K562 (cell line): ENCODE measurements around the gene ITGAL. TPM values are rescaled to one million over a fixed set of nuclear protein-coding genes. Genes with fewer than 3 reads are reported as not detected.

Source experiments
- BCL6 ChIP-seq: fragments of 250-450 bp; sonication (Bioruptor Pico); IDR thresholded peaks from 2 replicates; pipeline ENCODE4 v1.4.0; 2020
- CREBBP ChIP-seq: IDR thresholded peaks from one replicate; pipeline ENCODE4 v1.6.1; 2012; ENCODE audit warnings: low read depth, mild to moderate bottlenecking, control low read depth, inconsistent platforms, low read length
- CREM ChIP-seq: IDR thresholded peaks from 2 replicates; pipeline ENCODE4 v1.6.1; 2014; ENCODE audit warnings: antibody characterized with exemption, low read depth
- DACH1 ChIP-seq: fragments of 450-650 bp; IDR thresholded peaks from 2 replicates; pipeline ENCODE4 v1.6.1; 2018; ENCODE audit not compliant: partially characterized antibody
- ETV5 ChIP-seq: sonication (generic); formaldehyde crosslinking; IDR thresholded peaks from 2 replicates; pipeline ENCODE4 v1.4.0; 2020; ENCODE audit warnings: low read depth, mild to moderate bottlenecking, missing genetic modification reagents
- HDAC3 ChIP-seq: fragments of 450-650 bp; IDR thresholded peaks from 2 replicates; pipeline ENCODE4 v1.6.1; 2018; ENCODE audit warnings: borderline replicate concordance, mild to moderate bottlenecking, moderate library complexity; ENCODE audit not compliant: partially characterized antibody
- MAFK ChIP-seq: IDR thresholded peaks from 2 replicates; pipeline ENCODE4 v1.6.1; 2011; ENCODE audit warnings: low read length, improper control_type of control experiment
- MAZ ChIP-seq, 2 experiments: fragments of 450-650 bp in 1 of 2; sonication (generic) in 1 of 2; formaldehyde crosslinking; IDR thresholded peaks in 1 of 2; conservative IDR thresholded peaks in 1 of 2; 2 replicates each; pipeline versions ENCODE4 v1.4.0 to v1.5.0; 2020; ENCODE audit warnings: mild to moderate bottlenecking in 1 of 2, missing genetic modification reagents in 1 of 2
- PRPF4 ChIP-seq: fragments of 200-400 bp; formaldehyde crosslinking; IDR thresholded peaks from one replicate; pipeline ENCODE4 v1.6.1; 2017; ENCODE audit warnings: low read length, low read depth, mild to moderate bottlenecking; ENCODE audit not compliant: insufficient read depth, poor library complexity, severe bottlenecking
- SMARCA4 ChIP-seq: fragments of 450-650 bp; IDR thresholded peaks from 2 replicates; pipeline ENCODE4 v1.6.1; 2016
- TEAD1 ChIP-seq, 2 experiments: fragments of 450-650 bp in 1 of 2; sonication (generic) in 1 of 2; formaldehyde crosslinking; IDR thresholded peaks; 2 replicates each; pipeline versions ENCODE4 v1.4.0 to v1.8.0; 2020 to 2022; ENCODE audit warnings: mild to moderate bottlenecking in 2 of 2, missing genetic modification reagents in 1 of 2
- YY1 ChIP-seq, 3 experiments: IDR thresholded peaks; 2 replicates each; pipeline ENCODE4 v1.6.1; 2011; ENCODE audit warnings: low read length in 2 of 3, mild to moderate bottlenecking in 2 of 3, moderate library complexity in 2 of 3, borderline replicate concordance in 1 of 3, control low read depth in 1 of 3, low read depth in 1 of 3; ENCODE audit not compliant: insufficient read depth in 3 of 3, insufficient replicate concordance in 2 of 3, control insufficient read depth in 1 of 3, insufficient read length in 1 of 3; ENCODE audit errors: extremely low read depth in 1 of 3
- ZFX ChIP-seq: sonication (generic); formaldehyde crosslinking; IDR thresholded peaks from 2 replicates; pipeline ENCODE4 v1.8.0; 2022; ENCODE audit warnings: mild to moderate bottlenecking, missing genetic modification reagents, moderate library complexity
- ZNF324 ChIP-seq: fragments of 250-450 bp; sonication (Bioruptor Pico); IDR thresholded peaks from 2 replicates; pipeline ENCODE4 v1.4.0; 2020; ENCODE audit warnings: mild to moderate bottlenecking
- ZNF766 ChIP-seq: fragments of 200-800 bp; sonication (Bioruptor generic); conservative IDR thresholded peaks from 2 replicates; pipeline ENCODE4 v1.6.1; 2016; ENCODE audit warnings: missing genetic modification characterization, missing compliant biosample characterization
- polyA plus RNA-seq, 8 experiments: library from polyadenylated mRNA; depleted of rRNA in 4 of 8; stranded (reverse) in 5 of 8; unstranded in 3 of 8; fragments of >200 nt; fragmentation: Nextera tagmentation in 2 of 8; fragmentation: Illumina TruSeq in 1 of 8; extraction: Ambion mirVana in 2 of 8; extraction: Trizol in 1 of 8; gene quantifications; 2 replicates each; pipeline versions ENCODE4 v1.2.1 to v1.2.3, GENCODE V29; 2011 to 2014; ENCODE audit warnings: inconsistent platforms in 1 of 8, missing spikeins in 1 of 8
- total RNA-seq, 7 experiments: library from RNA; depleted of rRNA in 6 of 7; stranded (reverse); fragments of >200 nt in 6 of 7; fragmentation: Illumina TruSeq in 2 of 7; extraction: Trizol in 2 of 7; gene quantifications; 2 replicates each; pipeline versions ENCODE4 v1.2.1 to v1.2.3, GENCODE V29; 2011 to 2021; ENCODE audit warnings: low replicate concordance in 1 of 7
- TF ChIP-seq, protein P1 (sequence below): fragments of 250-450 bp; sonication (Bioruptor Pico); IDR thresholded peaks from 2 replicates; pipeline ENCODE4 v1.4.0; 2020
- TF ChIP-seq, protein P2 (sequence below): sonication (generic); formaldehyde crosslinking; IDR thresholded peaks from 2 replicates; pipeline ENCODE4 v1.8.0; 2022; ENCODE audit warnings: mild to moderate bottlenecking, missing genetic modification reagents

The ITGAL gene
- total and polyA plus RNA-seq, 9 of the 15 experiments (the other 6 are each of a cell fraction or from before 2014, with no cell fraction given) = 0.01 to 0.53 TPM; not detected in 7

DNA sequence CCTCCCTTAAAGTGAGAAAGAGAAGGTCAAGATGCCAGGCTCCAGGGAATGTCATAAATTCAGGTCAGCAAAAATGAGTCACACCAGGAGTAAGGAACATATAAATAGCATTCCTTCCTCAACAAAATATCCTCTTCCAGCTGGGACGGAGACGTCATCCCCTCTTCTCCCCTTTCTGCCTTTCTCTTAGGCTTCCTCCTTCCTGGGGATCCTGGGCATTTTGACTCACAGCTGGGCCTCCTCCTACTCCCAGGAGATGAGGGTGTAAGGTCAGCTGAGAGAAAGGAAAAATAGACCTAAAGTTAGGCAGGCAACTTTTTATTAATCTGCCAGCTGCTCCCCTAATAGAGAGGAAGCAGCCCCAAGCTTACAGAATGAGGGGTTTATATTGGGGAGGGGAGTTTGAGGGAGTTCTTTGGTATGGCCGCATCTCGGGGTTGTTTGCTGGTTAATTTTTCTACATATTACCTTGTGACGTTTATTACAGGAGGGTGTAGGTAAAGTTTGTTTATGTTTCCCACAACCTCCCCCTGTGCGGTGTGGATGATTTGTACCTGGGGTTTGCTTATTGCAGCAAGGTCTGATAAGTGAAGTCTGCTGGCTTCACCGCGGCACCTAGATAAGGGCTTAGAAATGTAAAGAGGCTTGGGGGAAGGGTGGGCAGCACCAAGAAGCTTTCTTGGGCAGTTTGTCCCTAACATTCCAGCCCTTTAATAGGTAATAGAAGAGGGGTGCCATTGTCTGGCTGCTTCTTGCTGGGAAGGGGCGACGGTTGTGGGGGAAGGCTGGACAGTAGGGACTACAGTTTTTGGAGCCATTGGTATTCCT is 69.2 kb downstream of the ITGAL start (continued):
- TF ChIP-seq BCL6 (CRISPR knock-in tag) = no peak
- TF ChIP-seq, protein P1, sequence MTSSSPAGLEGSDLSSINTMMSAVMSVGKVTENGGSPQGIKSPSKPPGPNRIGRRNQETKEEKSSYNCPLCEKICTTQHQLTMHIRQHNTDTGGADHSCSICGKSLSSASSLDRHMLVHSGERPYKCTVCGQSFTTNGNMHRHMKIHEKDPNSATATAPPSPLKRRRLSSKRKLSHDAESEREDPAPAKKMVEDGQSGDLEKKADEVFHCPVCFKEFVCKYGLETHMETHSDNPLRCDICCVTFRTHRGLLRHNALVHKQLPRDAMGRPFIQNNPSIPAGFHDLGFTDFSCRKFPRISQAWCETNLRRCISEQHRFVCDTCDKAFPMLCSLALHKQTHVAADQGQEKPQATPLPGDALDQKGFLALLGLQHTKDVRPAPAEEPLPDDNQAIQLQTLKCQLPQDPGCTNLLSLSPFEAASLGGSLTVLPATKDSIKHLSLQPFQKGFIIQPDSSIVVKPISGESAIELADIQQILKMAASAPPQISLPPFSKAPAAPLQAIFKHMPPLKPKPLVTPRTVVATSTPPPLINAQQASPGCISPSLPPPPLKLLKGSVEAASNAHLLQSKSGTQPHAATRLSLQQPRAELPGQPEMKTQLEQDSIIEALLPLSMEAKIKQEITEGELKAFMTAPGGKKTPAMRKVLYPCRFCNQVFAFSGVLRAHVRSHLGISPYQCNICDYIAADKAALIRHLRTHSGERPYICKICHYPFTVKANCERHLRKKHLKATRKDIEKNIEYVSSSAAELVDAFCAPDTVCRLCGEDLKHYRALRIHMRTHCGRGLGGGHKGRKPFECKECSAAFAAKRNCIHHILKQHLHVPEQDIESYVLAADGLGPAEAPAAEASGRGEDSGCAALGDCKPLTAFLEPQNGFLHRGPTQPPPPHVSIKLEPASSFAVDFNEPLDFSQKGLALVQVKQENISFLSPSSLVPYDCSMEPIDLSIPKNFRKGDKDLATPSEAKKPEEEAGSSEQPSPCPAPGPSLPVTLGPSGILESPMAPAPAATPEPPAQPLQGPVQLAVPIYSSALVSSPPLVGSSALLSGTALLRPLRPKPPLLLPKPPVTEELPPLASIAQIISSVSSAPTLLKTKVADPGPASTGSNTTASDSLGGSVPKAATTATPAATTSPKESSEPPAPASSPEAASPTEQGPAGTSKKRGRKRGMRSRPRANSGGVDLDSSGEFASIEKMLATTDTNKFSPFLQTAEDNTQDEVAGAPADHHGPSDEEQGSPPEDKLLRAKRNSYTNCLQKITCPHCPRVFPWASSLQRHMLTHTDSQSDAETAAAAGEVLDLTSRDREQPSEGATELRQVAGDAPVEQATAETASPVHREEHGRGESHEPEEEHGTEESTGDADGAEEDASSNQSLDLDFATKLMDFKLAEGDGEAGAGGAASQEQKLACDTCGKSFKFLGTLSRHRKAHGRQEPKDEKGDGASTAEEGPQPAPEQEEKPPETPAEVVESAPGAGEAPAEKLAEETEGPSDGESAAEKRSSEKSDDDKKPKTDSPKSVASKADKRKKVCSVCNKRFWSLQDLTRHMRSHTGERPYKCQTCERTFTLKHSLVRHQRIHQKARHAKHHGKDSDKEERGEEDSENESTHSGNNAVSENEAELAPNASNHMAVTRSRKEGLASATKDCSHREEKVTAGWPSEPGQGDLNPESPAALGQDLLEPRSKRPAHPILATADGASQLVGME (CRISPR knock-in tag) = no peak
- peak; percentile 41; the same call in 1 of the 2 replicates for TF ChIP-seq SMARCA4
- TF ChIP-seq PRPF4 = no peak
- peak; percentile 31; the same call in 1 of the 2 replicates for TF ChIP-seq CREM
- TF ChIP-seq MAFK = no peak
- peak; percentile 19 for TF ChIP-seq HDAC3
- peak; percentile 41 for TF ChIP-seq DACH1
- TF ChIP-seq YY1 (IDR thresholded peaks at IDR 0.05; ENCODE audit: borderline replicate concordance in 1 of 3, control insufficient read depth in 1 of 3, extremely low read depth in 1 of 3, insufficient read depth in 3 of 3, insufficient read length in 1 of 3, insufficient replicate concordance in 2 of 3, low read depth in 1 of 3, low read length in 2 of 3) = no peak
- no peak for TF ChIP-seq ZNF766
- 0 out of 4 replicates have a peak, but pooled peaks of 1 of the 2 experiments have one; percentile 41 for TF ChIP-seq TEAD1 (CRISPR knock-in tag; IDR thresholded peaks at IDR 0.05)
- no peak for TF ChIP-seq MAZ (CRISPR knock-in tag; conservative IDR thresholded peaks at IDR 0.05 in 1 of 2, IDR thresholded peaks at IDR 0.05 in 1 of 2)
- no peak for TF ChIP-seq CREBBP
- TF ChIP-seq ZNF324 (CRISPR knock-in tag) = no peak
- TF ChIP-seq ZFX (CRISPR knock-in tag) = no peak; the same call in 1 of the 2 replicates
- TF ChIP-seq, protein P2, sequence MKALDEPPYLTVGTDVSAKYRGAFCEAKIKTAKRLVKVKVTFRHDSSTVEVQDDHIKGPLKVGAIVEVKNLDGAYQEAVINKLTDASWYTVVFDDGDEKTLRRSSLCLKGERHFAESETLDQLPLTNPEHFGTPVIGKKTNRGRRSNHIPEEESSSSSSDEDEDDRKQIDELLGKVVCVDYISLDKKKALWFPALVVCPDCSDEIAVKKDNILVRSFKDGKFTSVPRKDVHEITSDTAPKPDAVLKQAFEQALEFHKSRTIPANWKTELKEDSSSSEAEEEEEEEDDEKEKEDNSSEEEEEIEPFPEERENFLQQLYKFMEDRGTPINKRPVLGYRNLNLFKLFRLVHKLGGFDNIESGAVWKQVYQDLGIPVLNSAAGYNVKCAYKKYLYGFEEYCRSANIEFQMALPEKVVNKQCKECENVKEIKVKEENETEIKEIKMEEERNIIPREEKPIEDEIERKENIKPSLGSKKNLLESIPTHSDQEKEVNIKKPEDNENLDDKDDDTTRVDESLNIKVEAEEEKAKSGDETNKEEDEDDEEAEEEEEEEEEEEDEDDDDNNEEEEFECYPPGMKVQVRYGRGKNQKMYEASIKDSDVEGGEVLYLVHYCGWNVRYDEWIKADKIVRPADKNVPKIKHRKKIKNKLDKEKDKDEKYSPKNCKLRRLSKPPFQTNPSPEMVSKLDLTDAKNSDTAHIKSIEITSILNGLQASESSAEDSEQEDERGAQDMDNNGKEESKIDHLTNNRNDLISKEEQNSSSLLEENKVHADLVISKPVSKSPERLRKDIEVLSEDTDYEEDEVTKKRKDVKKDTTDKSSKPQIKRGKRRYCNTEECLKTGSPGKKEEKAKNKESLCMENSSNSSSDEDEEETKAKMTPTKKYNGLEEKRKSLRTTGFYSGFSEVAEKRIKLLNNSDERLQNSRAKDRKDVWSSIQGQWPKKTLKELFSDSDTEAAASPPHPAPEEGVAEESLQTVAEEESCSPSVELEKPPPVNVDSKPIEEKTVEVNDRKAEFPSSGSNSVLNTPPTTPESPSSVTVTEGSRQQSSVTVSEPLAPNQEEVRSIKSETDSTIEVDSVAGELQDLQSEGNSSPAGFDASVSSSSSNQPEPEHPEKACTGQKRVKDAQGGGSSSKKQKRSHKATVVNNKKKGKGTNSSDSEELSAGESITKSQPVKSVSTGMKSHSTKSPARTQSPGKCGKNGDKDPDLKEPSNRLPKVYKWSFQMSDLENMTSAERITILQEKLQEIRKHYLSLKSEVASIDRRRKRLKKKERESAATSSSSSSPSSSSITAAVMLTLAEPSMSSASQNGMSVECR = no peak
- no peak for TF ChIP-seq ETV5 (CRISPR knock-in tag)
